ENCODE results near the gene CREM.

DNA sequence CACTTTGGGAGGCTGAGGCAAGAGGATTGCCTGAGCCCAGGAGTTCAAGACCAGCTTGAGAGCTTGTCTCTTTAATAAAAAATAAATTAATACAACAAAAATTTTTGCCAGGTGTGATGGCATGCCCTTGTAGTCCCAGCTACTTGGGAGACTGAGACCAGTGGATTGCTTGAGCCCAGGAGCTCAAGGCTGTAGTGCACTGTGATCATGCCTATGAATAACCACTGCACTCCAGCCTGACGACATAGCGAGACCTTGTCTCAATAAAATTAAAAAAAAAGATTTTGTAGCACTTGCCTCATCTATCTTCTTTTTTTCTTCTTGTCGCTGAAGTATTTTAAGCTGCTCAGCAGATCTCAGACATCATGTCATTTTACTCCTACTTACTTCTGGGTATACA, 26.3 kb downstream of the CREM start:
- TF ChIP-seq POLR2AphosphoS5 (IDR thresholded peaks at IDR 0.05) (no peak), EP300 (IDR thresholded peaks at IDR 0.05) (no peak)
- TF ChIP-seq, protein P1, sequence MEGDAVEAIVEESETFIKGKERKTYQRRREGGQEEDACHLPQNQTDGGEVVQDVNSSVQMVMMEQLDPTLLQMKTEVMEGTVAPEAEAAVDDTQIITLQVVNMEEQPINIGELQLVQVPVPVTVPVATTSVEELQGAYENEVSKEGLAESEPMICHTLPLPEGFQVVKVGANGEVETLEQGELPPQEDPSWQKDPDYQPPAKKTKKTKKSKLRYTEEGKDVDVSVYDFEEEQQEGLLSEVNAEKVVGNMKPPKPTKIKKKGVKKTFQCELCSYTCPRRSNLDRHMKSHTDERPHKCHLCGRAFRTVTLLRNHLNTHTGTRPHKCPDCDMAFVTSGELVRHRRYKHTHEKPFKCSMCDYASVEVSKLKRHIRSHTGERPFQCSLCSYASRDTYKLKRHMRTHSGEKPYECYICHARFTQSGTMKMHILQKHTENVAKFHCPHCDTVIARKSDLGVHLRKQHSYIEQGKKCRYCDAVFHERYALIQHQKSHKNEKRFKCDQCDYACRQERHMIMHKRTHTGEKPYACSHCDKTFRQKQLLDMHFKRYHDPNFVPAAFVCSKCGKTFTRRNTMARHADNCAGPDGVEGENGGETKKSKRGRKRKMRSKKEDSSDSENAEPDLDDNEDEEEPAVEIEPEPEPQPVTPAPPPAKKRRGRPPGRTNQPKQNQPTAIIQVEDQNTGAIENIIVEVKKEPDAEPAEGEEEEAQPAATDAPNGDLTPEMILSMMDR (IDR thresholded peaks at IDR 0.05): no peak

Measured in sigmoid colon (tissue), 4 donors.